Right kidney (tissue), 1 donor: ENCODE data around the gene CUTA.
"Not testable (repeated sequence)": the region's sequence is repeated elsewhere in the genome, so short reads cannot be mapped to it uniquely, and the experiment has no call there.

Source experiments
- DNase-seq: peaks from one replicate; pipeline ENCODE4 v3.0.0-alpha.2; 2016

CUTA gene

GRCh38 chr6:33373960-33374910 is 43.7 kb downstream of the CUTA start:
- no peak for DNase-seq

- DNase-seq = no peak
Observed at GRCh38 chr6:33372526-33373123, 45.3 kb downstream of the CUTA start.

- DNase-seq = not testable (repeated sequence)
Observed at GRCh38 chr6:33371901-33372300, 46.0 kb downstream of the CUTA start.

GRCh38 chr6:33367715-33368025 is 50.2 kb downstream of the CUTA start:
- not testable (repeated sequence) for DNase-seq

GRCh38 chr6:33367009-33367714 is 50.7 kb downstream of the CUTA start:
- DNase-seq = no peak
